Right ventricle myocardium inferior (tissue), 1 donor: ENCODE measurements around the gene NOM1. TPM values are rescaled to one million over a fixed set of nuclear protein-coding genes. Genes with fewer than 3 reads are reported as not detected.

Experiments used
- ATAC-seq: fragments of 200-7000 bp; cut with Tn5 transposase; one replicate; pipeline ENCODE4 v1.9.1; 2020; ENCODE audit warnings: mild to moderate bottlenecking, moderate library complexity
- DNase-seq: peaks from one replicate; pipeline ENCODE4 v3.0.0; 2021; ENCODE audit errors: missing footprints
- intact Hi-C: fragments of 100-400 bp; cut with DNase I; formaldehyde crosslinking; loops from one replicate; pipeline ENCODE4 v1.11.0; 2022
- total RNA-seq: library from RNA; stranded (reverse); fragmentation: NEBNext Ultra II Directional; extraction: Animal tissue kit (Norgen Biotek cat#: 25700); gene quantifications from one replicate; pipeline ENCODE4 v1.2.1, GENCODE V29; 2021
- donor health status: DM: no; HTN: yes; CAD: no; lungs with severe emphysema.

NOM1 gene
- total RNA-seq, 1 donor from 2014 or later: 6.6 TPM

DNA sequence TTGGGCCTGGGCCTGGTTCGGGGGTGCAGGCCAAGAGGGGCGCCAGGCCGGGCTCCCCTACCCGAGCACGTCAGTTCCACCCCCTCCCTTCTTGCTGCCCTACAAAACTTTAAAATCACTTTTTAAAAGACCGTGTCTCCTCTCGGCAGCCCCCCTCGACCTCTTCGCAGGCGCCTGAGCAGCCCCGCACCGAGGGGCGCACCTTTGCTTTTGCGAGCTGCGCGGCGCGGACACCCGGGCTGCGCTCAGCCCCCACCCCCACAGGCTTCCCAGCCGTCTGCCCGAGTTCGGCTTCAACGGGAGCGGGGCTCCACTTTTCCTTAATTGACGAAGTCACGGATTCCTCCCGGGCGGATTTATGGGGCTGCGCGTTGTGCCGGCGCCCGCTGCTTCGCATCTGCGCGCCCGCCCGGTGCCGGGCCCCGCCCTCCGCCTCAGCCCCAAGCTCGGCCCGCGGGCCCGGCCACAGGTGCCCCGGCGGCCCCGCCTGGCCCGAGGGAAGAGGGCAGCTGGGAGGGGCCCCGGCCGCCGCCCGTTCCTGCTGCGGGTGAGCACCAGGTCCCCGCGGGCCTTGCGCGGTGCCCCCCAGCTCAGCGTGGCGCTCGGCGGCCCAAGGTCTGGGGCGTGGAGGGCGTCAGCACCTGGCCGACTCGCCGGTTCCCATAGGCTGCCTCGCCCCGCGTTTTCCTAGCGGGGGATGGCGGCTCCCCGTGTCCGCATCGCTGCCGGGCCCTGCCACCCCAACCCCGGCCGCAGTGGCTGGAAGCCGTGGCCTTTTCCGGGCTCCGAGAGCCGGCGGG is 71.8 kb downstream of the NOM1 start:
- ATAC-seq (no peak), DNase-seq (no peak)
- intact Hi-C loops: no loop called here

DNA sequence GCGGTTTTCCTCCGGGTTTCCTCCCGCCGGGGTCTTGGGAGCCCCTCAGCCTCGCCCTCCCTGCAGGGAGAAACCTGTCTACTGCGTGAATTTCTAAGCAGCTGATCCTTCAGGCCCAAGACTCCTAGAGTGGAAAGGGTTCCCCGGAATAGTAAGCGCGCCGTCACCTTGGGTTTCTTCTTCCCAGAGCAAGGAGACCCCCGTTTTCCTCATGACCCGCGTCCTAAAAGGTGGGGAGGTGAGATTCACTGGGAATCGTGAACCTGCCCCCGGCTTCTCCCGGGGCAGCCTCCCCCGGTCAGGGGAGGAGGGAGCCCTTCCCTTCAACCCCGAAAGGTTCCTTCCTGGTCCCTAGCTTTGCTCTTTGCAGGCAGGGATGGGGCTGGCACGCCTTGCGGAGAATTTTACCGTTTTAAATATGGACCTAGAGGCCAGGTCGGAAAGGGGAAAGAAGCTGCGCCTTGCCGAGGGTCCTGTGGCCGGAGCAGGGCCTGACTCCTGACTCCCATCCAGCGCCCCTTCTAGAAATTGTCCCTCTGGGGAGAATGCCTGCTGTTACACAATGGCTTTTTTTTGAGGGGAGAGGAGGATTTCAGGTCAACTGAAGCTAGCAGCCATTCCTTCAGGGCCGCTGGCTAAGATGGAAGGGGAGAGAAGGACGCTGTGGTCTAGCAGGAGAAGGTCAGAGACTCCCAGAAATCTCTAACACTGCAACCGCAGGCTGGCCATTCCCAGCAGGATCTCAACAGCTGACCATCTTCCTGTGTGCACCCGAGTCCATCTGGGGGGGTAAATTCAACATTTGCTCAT is 72.6 kb downstream of the NOM1 start:
- intact Hi-C loops: no loop called here
- ATAC-seq: no peak
- no peak for DNase-seq

Other genes with a start within 250 kb of the NOM1 start
- gene LMBR1, start 56.5 kb upstream of the NOM1 start, total RNA-seq: 35.4 TPM
- gene MNX1, start 61.0 kb downstream of the NOM1 start, total RNA-seq: not detected
- 49.7 TPM for gene UBE3C, start 189.2 kb downstream of the NOM1 start, total RNA-seq